ENCODE measurements around the gene MIF4GD. TPM values are rescaled to one million over a fixed set of nuclear protein-coding genes. Genes with fewer than 3 reads are reported as not detected.

MIF4GD gene
- total and polyA plus RNA-seq, 9 of the 15 experiments (the other 6 are each of a cell fraction or from before 2014, with no cell fraction given), result 11.8 to 63.8 (median 28.1) TPM

DNA sequence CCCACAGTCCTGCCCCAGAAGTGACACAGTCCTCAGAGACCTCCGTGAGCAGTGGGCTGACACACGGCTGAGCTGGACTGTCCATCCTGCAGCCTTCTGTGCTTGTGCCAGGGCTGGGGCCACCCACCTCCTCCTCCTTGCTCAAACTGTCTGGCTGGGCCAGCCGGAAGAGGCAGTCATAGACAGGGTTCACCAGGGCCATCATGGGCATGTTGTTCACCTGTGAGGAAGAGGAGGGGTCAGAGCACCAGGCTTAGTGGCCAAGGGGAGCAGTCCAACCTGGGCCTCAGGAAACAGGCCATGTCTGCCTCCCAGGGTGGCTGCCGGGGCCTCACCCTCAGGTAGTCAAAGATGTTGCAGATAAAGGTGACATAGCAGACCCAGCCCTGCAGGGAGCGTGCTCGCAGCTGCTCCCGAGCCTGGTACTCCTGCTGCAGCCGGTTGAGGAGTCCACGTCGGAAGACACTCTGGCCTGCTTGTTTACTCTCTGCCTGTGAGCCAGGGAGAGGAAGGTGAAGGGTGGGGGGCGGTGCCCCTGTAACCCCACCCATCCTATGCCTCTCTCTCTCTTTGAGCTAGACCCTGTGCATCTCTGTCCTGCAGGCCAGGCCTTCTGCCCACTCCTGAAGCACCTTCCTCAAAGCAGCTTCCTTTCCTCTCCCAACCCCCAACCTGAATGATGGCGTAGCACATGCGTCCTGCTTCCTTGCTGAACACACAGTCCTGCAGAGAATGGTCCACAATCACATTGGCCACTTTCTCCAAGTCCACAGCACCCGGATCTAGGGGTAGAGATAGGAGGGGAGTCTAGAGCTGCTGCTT is 3.4 kb downstream of the MIF4GD start (continued):
- TF ChIP-seq, protein P1, sequence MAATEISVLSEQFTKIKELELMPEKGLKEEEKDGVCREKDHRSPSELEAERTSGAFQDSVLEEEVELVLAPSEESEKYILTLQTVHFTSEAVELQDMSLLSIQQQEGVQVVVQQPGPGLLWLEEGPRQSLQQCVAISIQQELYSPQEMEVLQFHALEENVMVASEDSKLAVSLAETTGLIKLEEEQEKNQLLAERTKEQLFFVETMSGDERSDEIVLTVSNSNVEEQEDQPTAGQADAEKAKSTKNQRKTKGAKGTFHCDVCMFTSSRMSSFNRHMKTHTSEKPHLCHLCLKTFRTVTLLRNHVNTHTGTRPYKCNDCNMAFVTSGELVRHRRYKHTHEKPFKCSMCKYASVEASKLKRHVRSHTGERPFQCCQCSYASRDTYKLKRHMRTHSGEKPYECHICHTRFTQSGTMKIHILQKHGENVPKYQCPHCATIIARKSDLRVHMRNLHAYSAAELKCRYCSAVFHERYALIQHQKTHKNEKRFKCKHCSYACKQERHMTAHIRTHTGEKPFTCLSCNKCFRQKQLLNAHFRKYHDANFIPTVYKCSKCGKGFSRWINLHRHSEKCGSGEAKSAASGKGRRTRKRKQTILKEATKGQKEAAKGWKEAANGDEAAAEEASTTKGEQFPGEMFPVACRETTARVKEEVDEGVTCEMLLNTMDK (IDR thresholded peaks at IDR 0.05; ENCODE audit: borderline replicate concordance, insufficient read depth, low read depth, low read length, poor library complexity, severe bottlenecking), result no peak
- peak; percentile 50; the same call in 1 of the 2 replicates for TF ChIP-seq CREM (IDR thresholded peaks at IDR 0.05; ENCODE audit: low read depth)
- TF ChIP-seq ILK (tag; IDR thresholded peaks at IDR 0.05; ENCODE audit: borderline replicate concordance, low read depth), result no peak
- TF ChIP-seq, protein P2, sequence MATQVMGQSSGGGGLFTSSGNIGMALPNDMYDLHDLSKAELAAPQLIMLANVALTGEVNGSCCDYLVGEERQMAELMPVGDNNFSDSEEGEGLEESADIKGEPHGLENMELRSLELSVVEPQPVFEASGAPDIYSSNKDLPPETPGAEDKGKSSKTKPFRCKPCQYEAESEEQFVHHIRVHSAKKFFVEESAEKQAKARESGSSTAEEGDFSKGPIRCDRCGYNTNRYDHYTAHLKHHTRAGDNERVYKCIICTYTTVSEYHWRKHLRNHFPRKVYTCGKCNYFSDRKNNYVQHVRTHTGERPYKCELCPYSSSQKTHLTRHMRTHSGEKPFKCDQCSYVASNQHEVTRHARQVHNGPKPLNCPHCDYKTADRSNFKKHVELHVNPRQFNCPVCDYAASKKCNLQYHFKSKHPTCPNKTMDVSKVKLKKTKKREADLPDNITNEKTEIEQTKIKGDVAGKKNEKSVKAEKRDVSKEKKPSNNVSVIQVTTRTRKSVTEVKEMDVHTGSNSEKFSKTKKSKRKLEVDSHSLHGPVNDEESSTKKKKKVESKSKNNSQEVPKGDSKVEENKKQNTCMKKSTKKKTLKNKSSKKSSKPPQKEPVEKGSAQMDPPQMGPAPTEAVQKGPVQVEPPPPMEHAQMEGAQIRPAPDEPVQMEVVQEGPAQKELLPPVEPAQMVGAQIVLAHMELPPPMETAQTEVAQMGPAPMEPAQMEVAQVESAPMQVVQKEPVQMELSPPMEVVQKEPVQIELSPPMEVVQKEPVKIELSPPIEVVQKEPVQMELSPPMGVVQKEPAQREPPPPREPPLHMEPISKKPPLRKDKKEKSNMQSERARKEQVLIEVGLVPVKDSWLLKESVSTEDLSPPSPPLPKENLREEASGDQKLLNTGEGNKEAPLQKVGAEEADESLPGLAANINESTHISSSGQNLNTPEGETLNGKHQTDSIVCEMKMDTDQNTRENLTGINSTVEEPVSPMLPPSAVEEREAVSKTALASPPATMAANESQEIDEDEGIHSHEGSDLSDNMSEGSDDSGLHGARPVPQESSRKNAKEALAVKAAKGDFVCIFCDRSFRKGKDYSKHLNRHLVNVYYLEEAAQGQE (IDR thresholded peaks at IDR 0.05; ENCODE audit: borderline replicate concordance), result peak; percentile 87
- TF ChIP-seq, protein P2 (CRISPR knock-in tag; IDR thresholded peaks at IDR 0.05; ENCODE audit: low read depth), result no peak
- TF ChIP-seq, protein P3, sequence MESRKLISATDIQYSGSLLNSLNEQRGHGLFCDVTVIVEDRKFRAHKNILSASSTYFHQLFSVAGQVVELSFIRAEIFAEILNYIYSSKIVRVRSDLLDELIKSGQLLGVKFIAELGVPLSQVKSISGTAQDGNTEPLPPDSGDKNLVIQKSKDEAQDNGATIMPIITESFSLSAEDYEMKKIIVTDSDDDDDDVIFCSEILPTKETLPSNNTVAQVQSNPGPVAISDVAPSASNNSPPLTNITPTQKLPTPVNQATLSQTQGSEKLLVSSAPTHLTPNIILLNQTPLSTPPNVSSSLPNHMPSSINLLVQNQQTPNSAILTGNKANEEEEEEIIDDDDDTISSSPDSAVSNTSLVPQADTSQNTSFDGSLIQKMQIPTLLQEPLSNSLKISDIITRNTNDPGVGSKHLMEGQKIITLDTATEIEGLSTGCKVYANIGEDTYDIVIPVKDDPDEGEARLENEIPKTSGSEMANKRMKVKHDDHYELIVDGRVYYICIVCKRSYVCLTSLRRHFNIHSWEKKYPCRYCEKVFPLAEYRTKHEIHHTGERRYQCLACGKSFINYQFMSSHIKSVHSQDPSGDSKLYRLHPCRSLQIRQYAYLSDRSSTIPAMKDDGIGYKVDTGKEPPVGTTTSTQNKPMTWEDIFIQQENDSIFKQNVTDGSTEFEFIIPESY (CRISPR knock-in tag; IDR thresholded peaks at IDR 0.05), result peak; percentile 75
- no peak for TF ChIP-seq CREB5 (CRISPR knock-in tag; IDR thresholded peaks at IDR 0.05)
- TF ChIP-seq, protein P4, sequence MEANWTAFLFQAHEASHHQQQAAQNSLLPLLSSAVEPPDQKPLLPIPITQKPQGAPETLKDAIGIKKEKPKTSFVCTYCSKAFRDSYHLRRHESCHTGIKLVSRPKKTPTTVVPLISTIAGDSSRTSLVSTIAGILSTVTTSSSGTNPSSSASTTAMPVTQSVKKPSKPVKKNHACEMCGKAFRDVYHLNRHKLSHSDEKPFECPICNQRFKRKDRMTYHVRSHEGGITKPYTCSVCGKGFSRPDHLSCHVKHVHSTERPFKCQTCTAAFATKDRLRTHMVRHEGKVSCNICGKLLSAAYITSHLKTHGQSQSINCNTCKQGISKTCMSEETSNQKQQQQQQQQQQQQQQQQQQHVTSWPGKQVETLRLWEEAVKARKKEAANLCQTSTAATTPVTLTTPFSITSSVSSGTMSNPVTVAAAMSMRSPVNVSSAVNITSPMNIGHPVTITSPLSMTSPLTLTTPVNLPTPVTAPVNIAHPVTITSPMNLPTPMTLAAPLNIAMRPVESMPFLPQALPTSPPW (CRISPR knock-in tag; IDR thresholded peaks at IDR 0.05), result no peak

All from K562 (cell line).